Fibroblast of skin of scalp (primary cell): ENCODE data around the gene BRCA2.
A peak's percentile ranks its signal among the peaks of the same experiment; 100 is the strongest.
"Not testable (repeated sequence)": the region's sequence is repeated elsewhere in the genome, so short reads cannot be mapped to it uniquely, and the experiment has no call there.

Source experiments
- DNase-seq: peaks from one replicate; pipeline ENCODE4 v3.0.0-alpha.2; 2013

BRCA2 gene

GRCh38 chr13:32310134-32310706 is 5.1 kb upstream of the BRCA2 start:
- peak; percentile 55 for DNase-seq

- no peak for DNase-seq
These were observed 4.0 kb upstream of the BRCA2 start for GRCh38 chr13:32311188-32311897.

DNA sequence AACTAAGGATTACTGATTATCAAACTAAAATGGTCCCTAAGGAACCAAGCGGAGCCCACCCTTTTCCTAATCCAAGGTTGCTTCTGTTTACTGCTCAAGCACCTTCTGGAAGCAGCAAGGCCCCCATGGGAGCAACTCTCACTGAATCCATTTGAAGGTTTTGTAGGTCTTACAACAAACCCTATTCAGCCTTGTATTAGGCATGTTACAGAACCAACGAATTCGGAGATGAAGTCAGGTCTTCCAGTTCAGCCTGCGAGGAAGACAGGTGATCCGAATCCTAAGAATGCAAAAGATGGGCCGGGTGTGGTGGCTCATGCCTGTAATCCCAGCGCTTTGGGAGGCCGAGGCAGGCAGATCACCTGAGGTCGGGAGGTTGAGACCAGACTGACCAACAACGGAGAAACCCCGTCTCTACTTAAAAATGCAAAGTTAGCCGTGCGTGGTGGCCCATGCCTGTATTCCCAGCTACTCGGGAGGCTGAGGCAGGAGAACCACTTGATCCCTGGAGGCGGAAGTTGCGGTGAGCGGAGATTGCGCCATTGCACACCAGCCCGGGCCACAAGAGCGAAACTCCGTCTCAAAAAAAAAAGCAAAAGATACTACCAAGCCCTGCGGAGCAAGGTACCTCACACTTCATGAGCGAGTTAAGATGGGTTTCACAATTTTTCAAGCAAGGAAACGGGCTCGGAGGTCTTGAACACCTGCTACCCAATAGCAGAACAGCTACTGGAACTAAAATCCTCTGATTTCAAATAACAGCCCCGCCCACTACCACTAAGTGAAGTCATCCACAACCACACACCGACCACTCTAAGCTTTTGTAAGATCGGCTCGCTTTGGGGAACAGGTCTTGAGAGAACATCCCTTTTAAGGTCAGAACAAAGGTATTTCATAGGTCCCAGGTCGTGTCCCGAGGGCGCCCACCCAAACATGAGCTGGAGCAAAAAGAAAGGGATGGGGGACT is 754 bp upstream of the BRCA2 start:
- DNase-seq: peak; percentile 45

GRCh38 chr13:32316028-32316339 is 676 bp downstream of the BRCA2 start:
- DNase-seq: no peak

GRCh38 chr13:32316501-32316900 is 1.2 kb downstream of the BRCA2 start:
- DNase-seq: no peak

DNA sequence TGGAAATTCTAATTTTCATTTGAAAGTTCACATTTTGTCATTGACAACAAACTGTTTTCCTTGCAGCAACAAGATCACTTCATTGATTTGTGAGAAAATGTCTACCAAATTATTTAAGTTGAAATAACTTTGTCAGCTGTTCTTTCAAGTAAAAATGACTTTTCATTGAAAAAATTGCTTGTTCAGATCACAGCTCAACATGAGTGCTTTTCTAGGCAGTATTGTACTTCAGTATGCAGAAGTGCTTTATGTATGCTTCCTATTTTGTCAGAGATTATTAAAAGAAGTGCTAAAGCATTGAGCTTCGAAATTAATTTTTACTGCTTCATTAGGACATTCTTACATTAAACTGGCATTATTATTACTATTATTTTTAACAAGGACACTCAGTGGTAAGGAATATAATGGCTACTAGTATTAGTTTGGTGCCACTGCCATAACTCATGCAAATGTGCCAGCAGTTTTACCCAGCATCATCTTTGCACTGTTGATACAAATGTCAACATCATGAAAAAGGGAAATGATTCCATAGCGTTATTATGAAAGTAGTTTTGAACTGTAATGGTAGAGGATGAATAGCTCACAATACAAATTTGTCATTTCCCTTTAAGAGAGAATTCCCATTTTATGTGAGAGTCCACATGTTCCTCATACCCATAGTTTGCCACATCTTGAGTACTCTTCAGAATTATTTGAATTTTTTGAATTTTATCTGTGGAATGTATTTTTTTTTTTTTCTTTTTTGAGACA is 2.6 kb downstream of the BRCA2 start:
- peak; percentile 23 for DNase-seq

DNA sequence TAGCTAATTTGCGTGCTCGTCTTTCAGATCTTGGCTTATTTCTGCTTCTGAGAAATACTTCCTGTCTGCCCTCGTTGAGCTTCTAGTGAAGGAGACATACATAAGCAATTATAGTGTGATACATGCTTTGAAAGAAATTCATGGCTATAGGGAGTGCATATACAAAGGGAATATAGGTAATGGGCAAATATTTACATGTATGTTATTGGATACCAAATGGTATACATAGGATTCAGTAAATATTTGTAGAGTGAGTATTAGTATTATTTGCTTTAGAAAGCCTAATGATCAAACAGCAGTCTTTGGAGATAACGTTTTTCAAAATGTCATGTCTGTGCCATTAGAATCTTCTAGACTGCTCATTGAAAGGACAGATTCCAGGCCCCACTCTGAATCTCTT is 5.2 kb downstream of the BRCA2 start:
- DNase-seq: no peak

DNA sequence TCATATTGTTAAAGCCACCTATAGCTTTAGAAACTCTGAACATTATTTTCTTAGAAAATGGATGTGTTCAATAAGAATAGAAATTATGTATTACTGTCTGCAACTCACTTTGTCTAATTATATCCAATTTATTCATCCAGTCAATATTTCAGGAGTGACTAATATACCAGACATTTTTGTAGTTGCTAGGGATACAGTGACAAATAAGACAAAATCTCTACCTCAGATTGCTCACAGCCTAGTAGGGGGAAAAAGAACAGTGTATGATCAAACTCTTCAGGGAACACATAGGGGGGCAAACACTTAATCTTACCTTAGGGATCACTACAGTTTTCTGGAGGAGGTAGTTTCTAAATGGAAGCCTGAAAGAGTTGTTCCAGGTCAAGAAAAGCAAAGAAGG is 8.6 kb downstream of the BRCA2 start:
- DNase-seq: peak; percentile 72

GRCh38 chr13:32330441-32330840 is 15.1 kb downstream of the BRCA2 start:
- peak; percentile 72 for DNase-seq

GRCh38 chr13:32334671-32335070 is 19.4 kb downstream of the BRCA2 start:
- DNase-seq: no peak

GRCh38 chr13:32340914-32341313 is 25.6 kb downstream of the BRCA2 start:
- no peak for DNase-seq

DNA sequence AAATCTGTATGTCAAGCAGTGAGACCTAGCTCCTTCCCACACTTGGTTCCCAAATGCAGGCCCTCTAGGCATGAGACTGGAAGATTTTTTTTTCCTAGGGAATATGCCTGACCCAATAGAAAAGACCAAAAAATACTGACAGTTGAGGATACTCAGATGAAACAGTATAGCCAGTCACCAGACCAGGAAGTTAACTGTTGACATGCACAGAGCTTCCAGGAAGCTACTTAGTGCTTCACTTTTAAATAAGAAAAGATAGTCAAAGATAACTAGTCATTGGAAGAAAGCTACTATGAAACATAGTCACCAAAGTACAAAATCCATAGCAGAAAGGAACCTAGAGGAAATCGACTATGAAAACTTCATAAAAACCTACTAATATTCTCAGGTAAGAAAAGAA is 32.3 kb downstream of the BRCA2 start:
- no peak for DNase-seq

DNA sequence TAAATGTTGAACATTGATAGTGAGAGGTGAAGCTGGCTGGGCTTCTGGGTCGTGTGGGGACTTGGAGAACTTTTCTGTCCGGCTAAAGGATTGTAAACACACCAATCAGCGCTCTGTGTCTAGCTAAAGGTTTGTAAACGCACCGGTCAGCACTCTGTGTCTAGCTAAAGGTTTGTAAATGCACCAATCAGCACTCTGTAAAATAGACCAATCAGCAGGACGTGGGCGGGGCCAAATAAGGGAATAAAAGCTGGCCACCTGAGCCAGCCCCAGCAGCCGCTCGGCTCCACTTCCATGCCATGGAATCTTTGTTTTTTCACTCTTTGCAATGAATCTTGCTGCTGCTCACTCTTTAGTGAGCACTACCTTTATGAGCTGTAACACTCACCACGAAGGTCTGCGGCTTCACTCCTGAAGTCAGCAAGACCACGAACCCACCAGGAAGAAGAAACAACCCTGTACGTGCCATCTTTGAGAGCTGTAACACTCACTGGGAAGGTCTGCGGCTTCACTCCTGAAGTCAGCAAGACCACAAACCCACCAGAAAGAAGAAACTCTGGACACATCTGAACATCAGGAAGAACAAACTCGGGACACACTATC is 35.6 kb downstream of the BRCA2 start:
- not testable (repeated sequence) for DNase-seq

DNA sequence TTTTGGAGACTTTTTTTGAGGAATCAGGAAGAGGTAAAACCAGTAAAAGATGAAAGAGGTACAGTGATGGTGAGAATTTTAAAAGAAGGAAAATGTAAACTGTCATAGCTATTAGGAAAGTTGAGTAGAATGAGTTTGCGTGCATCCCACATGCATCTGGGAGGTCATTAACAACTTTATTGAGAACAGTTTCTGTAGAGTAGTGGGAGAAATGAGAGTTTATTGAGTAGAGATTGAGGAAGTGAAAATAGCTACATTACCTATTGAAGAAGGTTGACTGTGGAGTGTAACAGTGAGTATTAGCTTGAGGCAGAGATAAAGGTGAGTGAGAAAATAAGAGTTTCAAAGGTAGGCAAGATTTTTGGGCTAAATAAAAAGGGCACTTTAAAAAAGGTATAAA is 38.7 kb downstream of the BRCA2 start:
- DNase-seq: no peak

DNA sequence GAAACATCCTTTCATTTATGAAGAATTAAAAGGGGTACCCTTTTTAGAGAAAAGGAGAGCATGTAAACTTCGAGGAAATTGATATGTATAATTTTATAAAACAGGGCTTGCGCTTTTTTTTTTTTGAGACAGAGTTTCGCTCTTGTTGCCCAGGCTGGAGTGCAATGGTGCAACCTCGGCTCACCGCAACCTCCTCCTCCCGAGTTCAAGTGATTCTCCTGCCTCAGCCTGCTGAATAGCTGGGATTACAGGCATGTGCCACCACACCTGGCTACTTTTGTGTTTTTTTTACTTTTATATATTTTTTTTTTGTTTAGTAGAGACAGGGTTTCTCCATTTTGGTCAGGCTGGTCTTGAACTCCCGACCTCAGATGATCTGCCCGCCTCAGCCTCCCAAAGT is 40.6 kb downstream of the BRCA2 start:
- DNase-seq: not testable (repeated sequence)

- DNase-seq: no peak
These were observed 47.3 kb downstream of the BRCA2 start for GRCh38 chr13:32362574-32362973.

- no peak for DNase-seq
These were observed 55.5 kb downstream of the BRCA2 start for GRCh38 chr13:32370805-32371204.

GRCh38 chr13:32376642-32377415 is 61.5 kb downstream of the BRCA2 start:
- DNase-seq: no peak

DNA sequence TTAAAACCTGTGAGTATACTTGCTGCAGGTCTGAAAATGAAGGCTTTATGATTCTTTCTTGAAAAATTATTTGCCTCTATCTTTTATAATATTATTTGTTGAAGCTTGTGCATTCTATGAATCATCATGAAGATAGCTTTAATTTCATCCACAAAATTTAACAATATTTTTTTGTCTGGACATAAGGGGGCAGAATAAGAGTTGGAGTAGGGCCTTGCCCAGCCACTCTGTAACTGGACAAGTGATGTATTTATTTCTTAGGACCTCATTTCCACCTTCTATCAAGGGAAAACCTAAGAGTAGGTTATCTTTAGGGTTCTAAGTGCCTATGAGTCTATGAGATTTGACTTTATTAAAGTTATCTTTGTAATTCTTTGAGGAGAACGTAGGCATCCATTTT is 62.7 kb downstream of the BRCA2 start:
- no peak for DNase-seq

- peak; percentile 39 for DNase-seq
These were observed 66.2 kb downstream of the BRCA2 start for GRCh38 chr13:32381539-32381938.

- DNase-seq: no peak
These were observed 68.7 kb downstream of the BRCA2 start for GRCh38 chr13:32383836-32384618.
